Measurements from ENCODE around the gene SETSIP. TPM values are rescaled to one million over a fixed set of nuclear protein-coding genes. Genes with fewer than 3 reads are reported as not detected.
"Not testable (repeated sequence)": the region's sequence is repeated elsewhere in the genome, so short reads cannot be mapped to it uniquely, and the experiment has no call there.

The SETSIP gene
- total RNA-seq, 1 donor from 2014 or later, result not detected

GRCh38 chr1:92080128-92080985, 5.1 kb upstream of the SETSIP start, which contains the start of gene BTBD8:
BTBD8 (plus strand) TSS chr1:92080345; CDS start chr1:92080572, 227 bp downstream.
- H3K9me3 ChIP-seq (ENCODE audit: insufficient read depth, low read depth, low read length), result no peaks in the 10 kb centered on the region
- no peaks in the 10 kb centered on the region for H3K27me3 Mint-ChIP-seq (ENCODE audit: low read depth, unreplicated experiment)
- H3K4me3 ChIP-seq (ENCODE audit: insufficient read depth, low read depth, low read length), result peak within 1 kb of the TSS; percentile 84
- peaks cover 5% of the 10 kb centered on the region for H3K36me3 Mint-ChIP-seq (ENCODE audit: low read depth, unreplicated experiment)
- H3K4me1 ChIP-seq (ENCODE audit: insufficient read depth, low read length), result no peaks in the 10 kb centered on the region
- H4K20me1 ChIP-seq (ENCODE audit: insufficient read depth, low read length), result no peaks in the 10 kb centered on the region
- peak within 1 kb of the TSS; percentile 89 for H3K4me2 ChIP-seq (ENCODE audit: low read length)
- peak within 1 kb of the TSS; percentile 94 for H3K4me3 Mint-ChIP-seq (ENCODE audit: unreplicated experiment)
- no peak for FAIRE-seq
- peak within 1 kb of the TSS; percentile 75 for H3K9ac ChIP-seq (ENCODE audit: low read length)
- H3K9me3 Mint-ChIP-seq (ENCODE audit: unreplicated experiment), result peaks cover 7% of the 10 kb centered on the region
- H3K79me2 ChIP-seq (ENCODE audit: insufficient read depth, low read length), result no peaks in the 10 kb centered on the region
- H3K27ac Mint-ChIP-seq (ENCODE audit: unreplicated experiment), result peak within 1 kb of the TSS; percentile 76
- H2AFZ ChIP-seq (ENCODE audit: low read depth, low read length), result peak within 1 kb of the TSS; percentile 94
- H3K4me1 Mint-ChIP-seq (ENCODE audit: low read depth, unreplicated experiment), result no peaks in the 10 kb centered on the region
- H3K36me3 ChIP-seq (ENCODE audit: insufficient read depth, low read length), result no peaks in the 10 kb centered on the region
- H3K27me3 ChIP-seq (ENCODE audit: insufficient read depth, low read length), result no peaks in the 10 kb centered on the region
- H3K27ac ChIP-seq (ENCODE audit: low read depth, low read length), result no peak within 1 kb of the TSS
- peak; percentile 60 for DNase-seq (ENCODE audit: low read depth)
- TF ChIP-seq EZH2 (IDR thresholded peaks at IDR 0.05; ENCODE audit: insufficient read depth, low read length), result no peak
- no peak for TF ChIP-seq CTCF (IDR thresholded peaks at IDR 0.05; ENCODE audit: insufficient read depth, low read depth, low read length)

- Histone ChIP-seq H3K4me2 (ENCODE audit: low read length) (peak overlapping the region; percentile 89), H3K79me2 (ENCODE audit: insufficient read depth, low read length) (no peaks in the 10 kb centered on the region), H4K20me1 (ENCODE audit: insufficient read depth, low read length) (no peaks in the 10 kb centered on the region), H3K9me3 (ENCODE audit: insufficient read depth, low read depth, low read length) (no peaks in the 10 kb centered on the region), H2AFZ (ENCODE audit: low read depth, low read length) (peak overlapping the region; percentile 94), H3K4me3 (ENCODE audit: insufficient read depth, low read depth, low read length) (peak overlapping the region; percentile 84), H3K27ac (ENCODE audit: low read depth, low read length) (no peak overlapping the region), H3K36me3 (ENCODE audit: insufficient read depth, low read length) (no peaks in the 10 kb centered on the region), H3K27me3 (ENCODE audit: insufficient read depth, low read length) (no peaks in the 10 kb centered on the region), H3K9ac (ENCODE audit: low read length) (peak overlapping the region; percentile 75), H3K4me1 (ENCODE audit: insufficient read depth, low read length) (no peaks in the 10 kb centered on the region)
- Mint-ChIP-seq H3K36me3 (ENCODE audit: low read depth, unreplicated experiment) (no peaks in the 10 kb centered on the region), H3K27ac (ENCODE audit: unreplicated experiment) (no peak overlapping the region), H3K4me1 (ENCODE audit: low read depth, unreplicated experiment) (no peaks in the 10 kb centered on the region), H3K9me3 (ENCODE audit: unreplicated experiment) (no peaks in the 10 kb centered on the region), H3K27me3 (ENCODE audit: low read depth, unreplicated experiment) (no peaks in the 10 kb centered on the region), H3K4me3 (ENCODE audit: unreplicated experiment) (peak overlapping the region; percentile 94)
- TF ChIP-seq CTCF (IDR thresholded peaks at IDR 0.05; ENCODE audit: insufficient read depth, low read depth, low read length), result no peak
- TF ChIP-seq EZH2 (IDR thresholded peaks at IDR 0.05; ENCODE audit: insufficient read depth, low read length), result no peak
- DNase-seq (ENCODE audit: low read depth) (no peak), FAIRE-seq (no peak)
These were observed 4.2 kb upstream of the SETSIP start for GRCh38 chr1:92079441-92079840.

GRCh38 chr1:92078077-92078476, 2.9 kb upstream of the SETSIP start:
- not testable (repeated sequence) for H3K36me3 Mint-ChIP-seq (ENCODE audit: low read depth, unreplicated experiment); DNase-seq (ENCODE audit: low read depth); H3K4me3 ChIP-seq (ENCODE audit: insufficient read depth, low read depth, low read length); H3K27ac ChIP-seq (ENCODE audit: low read depth, low read length); H3K27me3 Mint-ChIP-seq (ENCODE audit: low read depth, unreplicated experiment); H3K4me3 Mint-ChIP-seq (ENCODE audit: unreplicated experiment); FAIRE-seq; H3K9me3 Mint-ChIP-seq (ENCODE audit: unreplicated experiment); H3K9ac ChIP-seq (ENCODE audit: low read length); H4K20me1 ChIP-seq (ENCODE audit: insufficient read depth, low read length); H2AFZ ChIP-seq (ENCODE audit: low read depth, low read length); H3K27ac Mint-ChIP-seq (ENCODE audit: unreplicated experiment); H3K4me2 ChIP-seq (ENCODE audit: low read length); H3K27me3 ChIP-seq (ENCODE audit: insufficient read depth, low read length); H3K4me1 ChIP-seq (ENCODE audit: insufficient read depth, low read length); H3K9me3 ChIP-seq (ENCODE audit: insufficient read depth, low read depth, low read length); H3K36me3 ChIP-seq (ENCODE audit: insufficient read depth, low read length); H3K79me2 ChIP-seq (ENCODE audit: insufficient read depth, low read length); H3K4me1 Mint-ChIP-seq (ENCODE audit: low read depth, unreplicated experiment)
